Stimulated activated CD8-positive, alpha-beta memory T cell treated with anti-CD3 and anti-CD28 coated beads, Interleukin-15, amount 100 ng/mL, for 24 hours (primary cell): ENCODE data around the gene SIRT7.

Experiments used
- DNase-seq: peaks from one replicate; pipeline ENCODE4 v3.0.0-alpha.2; 2020; ENCODE audit warnings: low read depth

The SIRT7 gene

DNA sequence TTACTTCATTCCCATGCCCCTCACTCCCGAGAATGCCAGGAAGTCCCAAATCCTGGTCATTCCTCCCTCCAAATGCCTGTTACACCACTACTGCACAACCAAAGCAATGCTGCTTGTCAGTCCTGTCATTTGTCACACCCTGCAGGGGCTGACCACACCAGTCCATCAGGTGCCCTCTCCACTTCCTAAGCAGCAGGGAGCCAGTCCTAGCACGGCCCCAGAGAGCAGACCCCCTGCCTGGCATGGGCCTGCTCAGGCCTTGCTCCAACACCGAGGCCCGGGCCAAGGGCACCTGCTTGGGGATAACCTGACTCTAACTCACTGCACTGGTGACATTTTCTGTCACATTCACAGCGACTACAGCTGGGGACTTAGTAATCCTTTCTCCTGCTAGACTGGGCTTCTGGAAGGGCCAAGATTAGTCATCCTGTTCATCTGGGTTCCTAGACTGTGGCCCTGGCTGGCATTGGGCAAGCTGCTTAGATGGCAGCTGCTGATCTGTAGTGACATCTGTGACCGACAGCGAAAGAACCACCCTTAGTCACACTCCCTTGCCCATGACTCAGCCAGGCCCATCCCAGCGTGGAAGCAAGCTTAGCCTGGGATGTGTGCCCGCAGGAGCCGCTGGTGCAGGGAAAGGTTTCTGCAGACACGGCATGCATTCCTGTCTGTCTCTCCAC lies 32.0 kb downstream of the SIRT7 start:
- no peak for DNase-seq

DNA sequence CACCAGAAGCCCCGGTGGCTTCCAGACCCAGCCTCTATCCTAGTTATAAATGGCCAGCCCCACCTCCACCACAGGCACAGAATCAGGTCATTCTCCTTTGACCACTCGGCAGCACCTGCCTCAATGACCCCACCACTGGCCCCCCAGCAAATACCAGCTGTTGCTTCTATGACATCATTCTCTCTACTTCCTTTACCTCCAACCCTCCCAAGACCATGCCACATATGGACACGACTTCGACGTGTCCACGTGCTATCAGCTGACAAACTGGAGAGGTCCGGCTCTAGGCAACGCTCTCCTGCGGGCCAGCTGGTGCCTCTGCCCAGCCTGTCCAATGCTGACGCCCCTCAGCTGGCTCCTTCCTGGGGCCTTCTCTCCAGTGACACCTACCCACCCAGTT lies 32.5 kb downstream of the SIRT7 start:
- DNase-seq: no peak

DNA sequence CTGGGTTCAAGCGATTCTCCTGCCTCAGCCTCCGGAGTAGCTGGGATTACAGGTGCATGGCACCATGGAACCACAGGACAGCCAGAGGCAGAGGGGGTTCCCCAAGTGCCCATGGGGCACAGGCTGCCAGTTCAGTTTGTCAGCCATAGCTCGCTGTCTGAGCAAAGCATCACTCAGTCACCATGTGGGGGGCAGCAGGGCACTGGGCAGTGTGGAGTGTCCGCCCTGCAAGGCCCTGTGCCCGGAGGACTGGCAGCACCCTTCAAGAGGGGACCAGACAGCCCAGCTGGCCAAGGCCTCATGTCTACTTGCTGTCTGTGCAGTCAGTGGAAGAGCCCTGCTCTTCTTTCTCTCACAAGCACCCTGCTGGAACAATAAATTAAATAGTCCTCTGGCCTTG lies 33.0 kb downstream of the SIRT7 start:
- no peak for DNase-seq

GRCh38 chr17:81884520-81884919 lies 33.5 kb downstream of the SIRT7 start:
- DNase-seq: no peak

DNA sequence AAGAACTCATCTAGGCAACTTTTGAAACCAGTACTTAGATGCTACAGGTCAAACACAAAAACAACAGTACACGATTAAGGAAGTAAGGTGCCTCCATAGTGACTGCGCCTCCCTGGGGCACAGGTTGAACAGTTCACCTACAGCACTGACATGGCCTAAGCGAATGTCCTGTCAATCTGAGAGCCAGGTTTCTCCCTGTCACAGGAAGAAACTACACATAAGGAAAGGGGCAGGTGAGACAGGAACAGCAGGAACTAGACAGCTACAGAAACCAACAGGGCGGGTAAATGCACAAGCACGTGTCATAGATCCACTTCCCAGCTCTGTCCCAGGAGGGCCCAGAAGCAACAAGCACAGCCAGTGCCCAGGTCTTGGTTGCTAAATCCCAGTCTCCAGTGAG lies 38.9 kb downstream of the SIRT7 start:
- DNase-seq: no peak

- DNase-seq: no peak
Measured at GRCh38 chr17:81878294-81878693, 39.7 kb downstream of the SIRT7 start.

GRCh38 chr17:81877569-81877968 lies 40.4 kb downstream of the SIRT7 start:
- DNase-seq: no peak

DNA sequence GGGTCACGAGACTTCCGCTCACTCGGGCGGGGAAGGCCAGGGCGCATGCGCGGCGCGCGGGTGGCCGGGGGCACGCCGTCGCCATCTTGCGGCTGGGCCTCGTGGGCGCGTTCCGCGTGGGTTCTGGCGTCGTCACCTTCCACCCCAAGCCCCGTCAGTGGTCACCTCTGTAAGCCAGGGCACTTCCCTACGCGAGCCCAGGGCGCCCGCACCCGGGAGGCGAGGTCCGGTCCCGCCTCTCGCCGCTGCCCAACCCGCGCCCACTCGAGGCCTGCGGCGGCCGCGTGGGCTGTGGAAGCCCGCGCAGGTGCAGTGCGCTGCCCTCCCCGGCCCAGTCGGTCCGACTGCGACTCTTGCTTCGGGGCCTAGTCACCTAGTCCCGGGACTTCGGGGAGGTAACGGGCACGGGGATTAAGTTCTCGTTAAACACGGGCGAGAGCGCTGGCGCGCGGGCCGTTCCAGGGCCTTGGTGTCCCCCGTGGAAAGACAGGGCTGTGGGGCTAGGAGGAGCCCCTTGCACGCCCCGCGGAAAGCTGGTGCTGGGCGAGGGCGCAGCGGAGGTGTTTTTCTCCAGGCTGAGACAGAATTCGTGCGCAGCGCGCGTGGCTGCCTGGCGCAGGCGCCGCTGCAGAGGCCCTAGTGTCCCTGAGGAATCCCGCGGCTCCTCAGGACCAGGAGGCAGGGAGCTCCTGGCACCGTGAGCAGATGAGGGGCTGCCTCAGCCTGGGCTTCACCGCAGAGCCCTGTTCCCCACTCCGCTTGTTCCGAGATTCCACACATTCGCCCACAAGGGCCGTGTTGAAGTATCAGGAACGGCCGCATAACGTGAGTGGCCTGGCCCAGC lies 46.4 kb downstream of the SIRT7 start:
- DNase-seq: peak; percentile 94

- DNase-seq: no peak
Measured at GRCh38 chr17:81870981-81871386, 47.0 kb downstream of the SIRT7 start, which contains the start of gene ARHGDIA. TSS of gene ARHGDIA (minus strand) at chr17:81871337. CDS start at chr17:81869930, 1,407 bp downstream.

DNA sequence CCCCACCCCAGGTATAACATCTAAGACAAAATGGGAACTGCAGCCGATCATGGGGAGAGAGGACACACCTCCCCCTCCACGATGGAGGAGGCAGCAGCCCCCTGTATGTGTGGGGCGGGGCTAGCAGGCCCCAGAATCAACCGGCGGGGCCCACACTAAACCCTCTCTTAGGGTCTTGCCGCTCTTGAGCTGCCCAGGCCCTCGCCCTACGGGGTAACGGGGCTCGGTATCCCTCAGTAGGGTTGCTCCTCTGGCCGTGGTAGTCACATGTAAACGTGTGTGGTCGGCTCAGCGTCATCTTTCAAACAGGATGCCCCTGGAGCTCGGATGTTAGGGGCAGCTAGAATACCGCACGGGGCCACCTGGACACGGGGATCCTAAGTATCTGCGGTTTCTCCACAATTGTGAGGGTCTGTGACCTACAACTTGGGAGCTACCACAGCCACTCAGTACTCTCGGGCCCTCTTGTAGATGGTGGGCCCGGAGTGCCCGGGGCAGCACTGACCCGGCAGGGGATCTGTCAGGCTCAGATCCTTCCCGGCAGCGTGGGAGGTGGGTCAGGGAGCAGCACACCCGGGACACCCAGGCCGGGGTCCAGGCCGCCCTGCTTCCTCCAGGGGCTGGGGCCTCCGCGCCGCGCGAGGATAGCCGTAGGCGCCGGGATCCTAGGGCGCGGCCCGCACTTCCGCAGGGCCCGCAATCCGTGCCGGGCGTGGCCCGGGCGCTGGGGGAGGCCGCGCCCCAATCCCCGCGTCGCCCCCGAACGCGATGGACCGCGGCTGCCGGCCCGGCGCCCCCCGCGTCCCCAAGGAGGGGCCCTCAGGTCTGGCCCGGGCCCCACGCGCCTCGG lies 47.6 kb downstream of the SIRT7 start:
- DNase-seq: peak; percentile 29

DNA sequence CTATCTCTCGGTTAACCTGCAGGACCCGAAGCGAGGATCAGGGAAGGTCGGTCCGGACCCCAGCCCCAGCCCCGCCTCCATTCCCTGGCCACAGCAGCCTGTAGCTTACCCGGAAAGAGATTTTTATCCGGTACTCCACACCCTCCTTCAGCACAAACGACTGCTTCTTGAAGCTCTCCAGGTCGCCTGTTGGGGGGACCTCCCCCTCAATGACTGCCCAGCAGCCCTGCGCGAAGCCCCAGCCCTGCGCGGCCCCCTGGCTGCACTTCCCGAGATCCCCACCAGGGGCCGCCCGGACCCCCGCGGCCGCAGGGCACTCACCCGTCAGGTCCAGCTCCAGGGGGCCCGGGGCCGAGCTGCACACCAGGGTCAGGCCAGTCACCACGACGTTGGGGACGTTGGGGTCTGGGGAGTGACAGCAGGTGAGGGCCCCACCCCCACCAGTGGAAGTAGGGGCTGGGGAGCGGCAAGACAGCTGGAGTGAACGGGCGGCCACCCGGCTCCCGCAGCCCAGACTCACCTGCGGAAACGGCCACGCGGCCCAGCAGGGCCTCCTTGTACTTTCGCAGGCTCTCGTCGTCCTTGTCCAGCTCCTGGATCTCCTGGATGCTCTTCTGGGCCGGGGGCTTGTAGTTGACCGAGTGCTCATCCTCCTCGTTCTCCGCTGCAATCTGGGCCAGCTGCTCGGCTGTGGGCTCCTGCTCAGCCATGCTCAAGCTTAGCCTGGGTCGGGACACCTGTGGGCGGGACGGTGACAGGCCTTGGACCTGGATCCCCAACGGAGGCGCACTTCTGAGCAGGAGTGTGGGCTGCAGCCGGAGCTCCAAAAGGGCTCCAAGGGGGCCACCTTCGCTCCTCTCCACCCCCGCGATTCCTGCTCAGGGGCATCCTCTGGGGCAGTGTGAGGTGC lies 48.5 kb downstream of the SIRT7 start:
- DNase-seq: peak; percentile 41

GRCh38 chr17:81868674-81869220 lies 49.2 kb downstream of the SIRT7 start:
- DNase-seq: no peak

- no peak for DNase-seq
Measured at GRCh38 chr17:81867991-81868673, 49.8 kb downstream of the SIRT7 start.

DNA sequence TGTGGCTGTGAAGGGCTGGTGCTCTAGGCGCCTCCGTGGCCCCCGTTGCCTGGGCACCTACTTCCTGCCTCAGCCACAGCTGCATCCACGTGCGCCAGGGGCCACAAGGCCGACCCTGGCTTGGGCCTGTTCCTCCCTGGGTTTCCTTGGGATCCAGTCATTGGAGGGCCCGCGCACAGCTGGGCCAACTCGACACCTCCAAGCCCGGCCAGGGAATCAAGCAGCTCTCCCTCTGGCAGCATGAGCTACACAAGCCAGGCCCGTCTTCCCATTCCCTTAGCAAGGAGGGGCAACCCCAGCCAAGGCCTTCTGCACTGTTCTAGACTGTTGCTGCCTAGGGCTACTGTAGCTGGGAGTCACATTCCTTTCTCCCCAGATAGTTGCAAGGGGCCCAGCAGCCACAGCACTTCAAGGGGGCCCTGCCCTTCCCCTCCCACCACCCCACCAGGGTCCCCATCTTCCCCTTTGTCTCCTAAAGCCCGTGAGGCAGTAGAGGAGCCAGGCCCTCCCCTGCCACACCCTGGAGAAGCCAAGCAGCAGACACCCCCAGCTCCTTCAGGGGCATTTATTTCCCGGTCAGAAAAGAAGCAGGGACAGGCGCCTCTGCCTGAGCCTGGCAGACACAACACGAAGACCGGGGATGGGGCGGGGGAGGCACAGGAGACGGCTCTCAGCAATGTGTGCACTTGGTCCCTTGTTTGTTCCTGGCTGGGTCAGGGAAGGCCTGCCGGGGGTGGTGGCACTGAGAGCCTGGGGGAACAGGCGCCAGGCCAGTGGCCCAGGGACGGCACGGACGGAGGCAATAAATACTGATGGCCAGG lies 50.6 kb downstream of the SIRT7 start:
- no peak for DNase-seq

- no peak for DNase-seq
Measured at GRCh38 chr17:81866440-81867169, 51.4 kb downstream of the SIRT7 start.

DNA sequence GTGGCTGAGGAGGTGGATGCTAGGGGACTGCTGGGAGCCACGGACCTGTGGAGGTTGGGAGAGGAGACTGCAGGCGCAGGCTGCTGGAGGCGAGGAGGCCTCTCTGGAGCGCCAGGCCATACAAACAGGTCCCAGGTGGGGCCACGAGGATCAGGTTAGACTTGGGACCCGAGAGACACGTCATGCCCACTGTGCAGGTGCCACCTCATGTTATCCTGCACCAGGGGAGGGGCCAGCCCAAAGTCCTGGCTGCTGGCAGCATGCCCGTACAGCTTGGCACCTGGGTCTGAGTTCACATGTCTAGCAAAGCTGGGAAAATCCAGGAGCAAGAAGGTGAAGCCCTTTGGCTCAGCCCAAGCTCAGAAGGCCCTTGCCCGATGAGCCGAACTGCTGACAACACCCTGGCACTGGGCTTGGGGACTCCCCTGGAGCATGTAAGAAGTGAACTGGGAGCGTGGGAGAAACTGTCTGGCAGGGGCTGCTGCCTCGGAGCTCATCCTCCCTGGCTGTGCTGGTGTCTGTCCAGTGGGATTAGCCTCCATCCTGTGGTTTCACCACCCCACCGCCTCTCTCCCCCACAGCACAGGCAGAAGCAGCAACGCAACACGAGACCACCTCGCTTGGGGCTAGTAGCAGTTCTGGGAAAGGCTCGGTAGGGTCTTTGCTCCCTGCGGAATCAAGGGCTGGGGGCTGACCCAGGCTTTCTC lies 52.1 kb downstream of the SIRT7 start:
- no peak for DNase-seq

- no peak for DNase-seq
Measured at GRCh38 chr17:81865358-81865732, 52.6 kb downstream of the SIRT7 start.
